ENCODE data around the gene MGAT3. TPM values are rescaled to one million over a fixed set of nuclear protein-coding genes. Genes with fewer than 3 reads are reported as not detected.

The MGAT3 gene
- total and polyA plus RNA-seq, 2 donors (not counting 3 experiments of a cell fraction or from before 2014, with no cell fraction given): not detected

DNA sequence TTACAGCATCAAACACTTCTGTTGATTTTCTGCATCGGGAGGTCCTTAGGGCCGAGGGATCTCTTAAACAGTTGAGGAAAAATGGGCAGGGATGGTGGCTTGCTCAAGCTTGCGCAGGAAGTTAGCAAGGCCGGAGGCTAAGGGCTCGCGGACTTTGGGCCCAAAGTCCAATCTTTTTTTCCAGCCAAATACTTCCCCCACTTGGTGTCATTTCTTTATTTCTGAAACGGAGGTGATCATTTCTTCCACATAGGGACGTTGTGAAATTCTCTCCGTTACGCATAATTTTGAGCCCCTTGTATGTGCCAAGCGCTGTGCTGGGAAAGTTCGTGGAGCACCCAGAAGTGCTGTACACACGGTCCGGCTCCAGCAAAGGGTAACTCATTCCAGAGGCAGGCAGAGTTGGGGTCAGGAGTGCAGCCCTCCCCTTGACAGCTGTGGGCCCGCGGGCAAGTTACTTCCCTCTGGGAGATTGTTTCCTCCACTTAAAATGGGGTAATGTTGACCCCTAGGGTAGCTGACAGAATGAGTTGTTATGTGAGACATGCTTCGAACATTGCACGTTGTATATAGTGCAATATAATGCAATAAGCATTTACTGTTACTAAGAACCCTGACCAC, 46.1 kb downstream of the MGAT3 start:
- Histone ChIP-seq H3K27me3 (ENCODE audit: control insufficient read depth in 2 of 2, insufficient read depth in 2 of 2, low read length in 2 of 2) (peaks cover 0 to 3% of the 10 kb centered on the region in 2 experiments), H3K9me3 (replicated peaks; ENCODE audit: control insufficient read depth, insufficient read depth, low read length) (no peaks in the 10 kb centered on the region), H3K36me3 (ENCODE audit: control insufficient read depth in 2 of 2, extremely low read depth in 1 of 2, insufficient read depth in 2 of 2, low read length in 2 of 2) (peaks cover 7 to 17% of the 10 kb centered on the region in 2 experiments), H4K20me1 (replicated peaks; ENCODE audit: control insufficient read depth, extremely low read depth, insufficient read depth, low read length) (no peaks in the 10 kb centered on the region), H3K4me2 (ENCODE audit: insufficient read depth, low read length) (peak overlapping the region; percentile 82), H3K79me2 (ENCODE audit: control insufficient read depth, insufficient read depth, low read length) (peaks cover 35% of the 10 kb centered on the region), H3K9ac (replicated peaks; ENCODE audit: extremely low read depth, insufficient read depth, low read length) (peak overlapping the region; percentile 69), H3K4me1 (ENCODE audit: control insufficient read depth, extremely low read depth, insufficient read depth, low read length) (peaks cover 12% of the 10 kb centered on the region), H3K9me1 (replicated peaks; ENCODE audit: control insufficient read depth, extremely low read depth, insufficient read depth, low read length) (no peaks in the 10 kb centered on the region), H3K27ac (ENCODE audit: insufficient read depth, low read depth, low read length) (peak overlapping the region; percentile 5), H3K4me3 (replicated peaks in 1 of 3; ENCODE audit: insufficient read depth in 1 of 3, low read depth in 1 of 3, low read length in 3 of 3) (peak overlapping the region; percentile 51 to 76 (median 67)), H2AFZ (ENCODE audit: low read depth, low read length) (peak overlapping the region; percentile 30)
- no peak for DNase-seq (ENCODE audit: low read depth, low spot score)
- TSS peak; percentile 47 for BruUV-seq (replicated peaks)
- POLR2A ChIA-PET: interaction anchor here (1.4 to 1.6 kb wide), 3 partner anchors 17 to 184 kb away, joined by 3 to 12 read pairs (median 7); partner anchors contain the start of gene ATF4
- CTCF ChIA-PET: interaction anchor here (1.0 to 4.4 kb wide), 4 partner anchors 12 to 163 kb away, joined by 3 to 38 read pairs (median 10); no protein-coding TSS in a partner anchor
- TF ChIP-seq POLR2A (IDR thresholded peaks at IDR 0.05; ENCODE audit: low read depth, low read length): no peak
- dilution Hi-C loops (cut with MboI; ENCODE audit: extremely low pct_ligation_motif_present, low sequenced_read_pairs): no loop called here
- intact Hi-C loops (cut with micrococcal nuclease): loop anchor here (1.0 to 5.0 kb wide), 3 partner anchors 17 to 66 kb away; partner anchors contain the start of gene ATF4
- FAIRE-seq: peak; percentile 37

DNA sequence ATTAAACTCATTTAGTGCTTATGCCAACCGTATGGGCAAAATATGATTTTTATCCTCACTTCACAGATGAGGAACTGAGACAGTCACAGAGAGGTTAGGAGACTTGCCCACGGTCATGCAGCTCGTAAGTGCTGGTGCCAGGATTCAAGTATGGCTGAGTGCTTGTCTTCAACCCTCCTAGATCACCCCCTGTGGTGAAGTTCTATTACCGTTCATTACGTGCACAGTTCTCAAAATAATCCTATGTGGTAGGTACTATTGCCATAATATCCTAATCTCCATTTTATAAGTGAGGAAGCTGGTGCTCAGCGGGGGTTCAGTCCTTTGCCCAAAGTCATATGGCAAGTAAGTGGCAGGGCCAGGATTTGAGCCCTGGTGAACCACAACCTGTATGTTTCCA, 46.8 kb downstream of the MGAT3 start:
- no peaks in the 10 kb centered on the region for H3K9me3 ChIP-seq (replicated peaks; ENCODE audit: control insufficient read depth, insufficient read depth, low read length)
- H3K36me3 ChIP-seq (ENCODE audit: control insufficient read depth in 2 of 2, extremely low read depth in 1 of 2, insufficient read depth in 2 of 2, low read length in 2 of 2): peaks cover 9 to 18% of the 10 kb centered on the region in 2 experiments
- no peak for FAIRE-seq
- H3K4me2 ChIP-seq (ENCODE audit: insufficient read depth, low read length): peak overlapping the region; percentile 82
- H3K4me1 ChIP-seq (ENCODE audit: control insufficient read depth, extremely low read depth, insufficient read depth, low read length): peaks cover 12% of the 10 kb centered on the region
- H2AFZ ChIP-seq (ENCODE audit: low read depth, low read length): no peak overlapping the region
- H3K27ac ChIP-seq (ENCODE audit: insufficient read depth, low read depth, low read length): no peak overlapping the region
- no peaks in the 10 kb centered on the region for H4K20me1 ChIP-seq (replicated peaks; ENCODE audit: control insufficient read depth, extremely low read depth, insufficient read depth, low read length)
- no peaks in the 10 kb centered on the region for H3K9me1 ChIP-seq (replicated peaks; ENCODE audit: control insufficient read depth, extremely low read depth, insufficient read depth, low read length)
- peaks cover 42% of the 10 kb centered on the region for H3K79me2 ChIP-seq (ENCODE audit: control insufficient read depth, insufficient read depth, low read length)
- intact Hi-C loops (cut with micrococcal nuclease): loop anchor here (5.0 kb wide), 1 partner anchor 66 kb away; no protein-coding TSS in a partner anchor
- dilution Hi-C loops (cut with MboI; ENCODE audit: extremely low pct_ligation_motif_present, low sequenced_read_pairs): no loop called here
- ChIA-PET POLR2A (no interaction called here), CTCF (interaction anchor here (1.0 to 4.4 kb wide), 4 partner anchors 11 to 163 kb away, joined by 3 to 38 read pairs (median 10); no protein-coding TSS in a partner anchor)
- no peak for TF ChIP-seq POLR2AphosphoS5 (IDR thresholded peaks at IDR 0.05; ENCODE audit: insufficient read depth, low read depth, low read length)
- TF ChIP-seq, protein P1, sequence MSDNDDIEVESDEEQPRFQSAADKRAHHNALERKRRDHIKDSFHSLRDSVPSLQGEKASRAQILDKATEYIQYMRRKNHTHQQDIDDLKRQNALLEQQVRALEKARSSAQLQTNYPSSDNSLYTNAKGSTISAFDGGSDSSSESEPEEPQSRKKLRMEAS (IDR thresholded peaks at IDR 0.05; ENCODE audit: insufficient read depth, insufficient read length): no peak
- TF ChIP-seq GATA2 (IDR thresholded peaks at IDR 0.05; ENCODE audit: insufficient read depth, insufficient read length, low read depth, low read length): no peak
- TF ChIP-seq FOS (IDR thresholded peaks at IDR 0.05; ENCODE audit: borderline replicate concordance, insufficient read depth, low read length): no peak
- TF ChIP-seq, protein P2, sequence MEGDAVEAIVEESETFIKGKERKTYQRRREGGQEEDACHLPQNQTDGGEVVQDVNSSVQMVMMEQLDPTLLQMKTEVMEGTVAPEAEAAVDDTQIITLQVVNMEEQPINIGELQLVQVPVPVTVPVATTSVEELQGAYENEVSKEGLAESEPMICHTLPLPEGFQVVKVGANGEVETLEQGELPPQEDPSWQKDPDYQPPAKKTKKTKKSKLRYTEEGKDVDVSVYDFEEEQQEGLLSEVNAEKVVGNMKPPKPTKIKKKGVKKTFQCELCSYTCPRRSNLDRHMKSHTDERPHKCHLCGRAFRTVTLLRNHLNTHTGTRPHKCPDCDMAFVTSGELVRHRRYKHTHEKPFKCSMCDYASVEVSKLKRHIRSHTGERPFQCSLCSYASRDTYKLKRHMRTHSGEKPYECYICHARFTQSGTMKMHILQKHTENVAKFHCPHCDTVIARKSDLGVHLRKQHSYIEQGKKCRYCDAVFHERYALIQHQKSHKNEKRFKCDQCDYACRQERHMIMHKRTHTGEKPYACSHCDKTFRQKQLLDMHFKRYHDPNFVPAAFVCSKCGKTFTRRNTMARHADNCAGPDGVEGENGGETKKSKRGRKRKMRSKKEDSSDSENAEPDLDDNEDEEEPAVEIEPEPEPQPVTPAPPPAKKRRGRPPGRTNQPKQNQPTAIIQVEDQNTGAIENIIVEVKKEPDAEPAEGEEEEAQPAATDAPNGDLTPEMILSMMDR (IDR thresholded peaks at IDR 0.05; ENCODE audit: extremely low read depth in 1 of 2, insufficient read depth in 1 of 2, low read depth in 1 of 2, low read length in 2 of 2): no peak
- no peak for TF ChIP-seq POLR2A (IDR thresholded peaks at IDR 0.05; ENCODE audit: low read depth, low read length)
- no peak for TF ChIP-seq MYC (IDR thresholded peaks at IDR 0.05; ENCODE audit: low read depth, low read length)
- TF ChIP-seq JUN (IDR thresholded peaks at IDR 0.05; ENCODE audit: borderline replicate concordance, insufficient read depth, insufficient read length, low read depth): no peak
- TF ChIP-seq EZH2 (IDR thresholded peaks at IDR 0.05; ENCODE audit: borderline replicate concordance, low read depth, low read length, severe bottlenecking): no peak
- no peak for DNase-seq (ENCODE audit: low read depth, low spot score)
- BruUV-seq (replicated peaks): no TSS peak
- no peak overlapping the region for H3K9ac ChIP-seq (replicated peaks; ENCODE audit: extremely low read depth, insufficient read depth, low read length)
- H3K4me3 ChIP-seq (replicated peaks in 1 of 3; ENCODE audit: insufficient read depth in 1 of 3, low read depth in 1 of 3, low read length in 3 of 3): peak overlapping the region in 1 of 3 experiments; percentile 76
- H3K27me3 ChIP-seq (ENCODE audit: control insufficient read depth in 2 of 2, insufficient read depth in 2 of 2, low read length in 2 of 2): peaks cover 0 to 3% of the 10 kb centered on the region in 2 experiments

All from endothelial cell of umbilical vein (primary cell).